Measurements from ENCODE around the gene SPEF1.
"Not testable (repeated sequence)": the region's sequence is repeated elsewhere in the genome, so short reads cannot be mapped to it uniquely, and the experiment has no call there.

SPEF1 gene

GRCh38 chr20:3789201-3789600, 8.0 kb upstream of the SPEF1 start:
- not testable (repeated sequence) for H3K9me3 ChIP-seq (ENCODE audit: low read length); H2AFZ ChIP-seq (ENCODE audit: low read depth, low read length); H3K4me3 ChIP-seq (ENCODE audit: low read length); H3K27me3 ChIP-seq (ENCODE audit: insufficient read depth, low read length); H3K4me1 ChIP-seq (ENCODE audit: insufficient read depth, low read length); H3K36me3 ChIP-seq (ENCODE audit: insufficient read depth, low read length)

GRCh38 chr20:3788685-3789155, 7.5 kb upstream of the SPEF1 start:
- H3K36me3 ChIP-seq (ENCODE audit: insufficient read depth, low read length): no peaks in the 10 kb centered on the region
- no peak overlapping the region for H2AFZ ChIP-seq (ENCODE audit: low read depth, low read length)
- H3K4me1 ChIP-seq (ENCODE audit: insufficient read depth, low read length): peaks cover 8% of the 10 kb centered on the region
- H3K4me3 ChIP-seq (ENCODE audit: low read length): no peak overlapping the region
- no peaks in the 10 kb centered on the region for H3K27me3 ChIP-seq (ENCODE audit: insufficient read depth, low read length)
- no peaks in the 10 kb centered on the region for H3K9me3 ChIP-seq (ENCODE audit: low read length)

GRCh38 chr20:3787324-3788014, 6.2 kb upstream of the SPEF1 start:
- H3K4me3 ChIP-seq (ENCODE audit: low read length): peak overlapping the region; percentile 40
- H2AFZ ChIP-seq (ENCODE audit: low read depth, low read length): no peak overlapping the region
- no peaks in the 10 kb centered on the region for H3K27me3 ChIP-seq (ENCODE audit: insufficient read depth, low read length)
- H3K4me1 ChIP-seq (ENCODE audit: insufficient read depth, low read length): peaks cover 8% of the 10 kb centered on the region
- no peaks in the 10 kb centered on the region for H3K36me3 ChIP-seq (ENCODE audit: insufficient read depth, low read length)
- H3K9me3 ChIP-seq (ENCODE audit: low read length): no peaks in the 10 kb centered on the region

GRCh38 chr20:3786665-3787323, 5.5 kb upstream of the SPEF1 start, which contains the start of gene CENPB:
Gene CENPB, minus strand, starts transcription at chr20:3786740. Its CDS starts 257 bp downstream, at chr20:3786483.
- Histone ChIP-seq H3K4me3 (ENCODE audit: low read length) (peak within 1 kb of the TSS; percentile 40), H3K4me1 (ENCODE audit: insufficient read depth, low read length) (peaks cover 8% of the 10 kb centered on the region), H3K9me3 (ENCODE audit: low read length) (no peaks in the 10 kb centered on the region), H3K36me3 (ENCODE audit: insufficient read depth, low read length) (no peaks in the 10 kb centered on the region), H2AFZ (ENCODE audit: low read depth, low read length) (no peak within 1 kb of the TSS), H3K27me3 (ENCODE audit: insufficient read depth, low read length) (no peaks in the 10 kb centered on the region)

GRCh38 chr20:3786126-3786484, 4.9 kb upstream of the SPEF1 start:
- Histone ChIP-seq H3K9me3 (ENCODE audit: low read length) (no peaks in the 10 kb centered on the region), H3K27me3 (ENCODE audit: insufficient read depth, low read length) (no peaks in the 10 kb centered on the region), H3K4me3 (ENCODE audit: low read length) (peak overlapping the region; percentile 34), H3K4me1 (ENCODE audit: insufficient read depth, low read length) (peaks cover 8% of the 10 kb centered on the region), H3K36me3 (ENCODE audit: insufficient read depth, low read length) (no peaks in the 10 kb centered on the region), H2AFZ (ENCODE audit: low read depth, low read length) (no peak overlapping the region)

- H2AFZ ChIP-seq (ENCODE audit: low read depth, low read length): no peak overlapping the region
- H3K9me3 ChIP-seq (ENCODE audit: low read length): no peaks in the 10 kb centered on the region
- H3K4me3 ChIP-seq (ENCODE audit: low read length): no peak overlapping the region
- no peaks in the 10 kb centered on the region for H3K36me3 ChIP-seq (ENCODE audit: insufficient read depth, low read length)
- H3K4me1 ChIP-seq (ENCODE audit: insufficient read depth, low read length): peaks cover 8% of the 10 kb centered on the region
- H3K27me3 ChIP-seq (ENCODE audit: insufficient read depth, low read length): no peaks in the 10 kb centered on the region
Measured at GRCh38 chr20:3785240-3786125, 4.2 kb upstream of the SPEF1 start.

GRCh38 chr20:3784863-3785239, 3.6 kb upstream of the SPEF1 start:
- Histone ChIP-seq H2AFZ (ENCODE audit: low read depth, low read length) (no peak overlapping the region), H3K36me3 (ENCODE audit: insufficient read depth, low read length) (no peaks in the 10 kb centered on the region), H3K4me1 (ENCODE audit: insufficient read depth, low read length) (peaks cover 8% of the 10 kb centered on the region), H3K27me3 (ENCODE audit: insufficient read depth, low read length) (no peaks in the 10 kb centered on the region), H3K9me3 (ENCODE audit: low read length) (no peaks in the 10 kb centered on the region), H3K4me3 (ENCODE audit: low read length) (no peak overlapping the region)

- Histone ChIP-seq H3K4me3 (ENCODE audit: low read length) (no peak overlapping the region), H3K36me3 (ENCODE audit: insufficient read depth, low read length) (no peaks in the 10 kb centered on the region), H2AFZ (ENCODE audit: low read depth, low read length) (no peak overlapping the region), H3K4me1 (ENCODE audit: insufficient read depth, low read length) (peaks cover 8% of the 10 kb centered on the region), H3K27me3 (ENCODE audit: insufficient read depth, low read length) (peaks cover 5% of the 10 kb centered on the region), H3K9me3 (ENCODE audit: low read length) (no peaks in the 10 kb centered on the region)
Measured at GRCh38 chr20:3784216-3784853, 3.1 kb upstream of the SPEF1 start.

GRCh38 chr20:3783511-3784195, 2.4 kb upstream of the SPEF1 start:
- Histone ChIP-seq H2AFZ (ENCODE audit: low read depth, low read length) (no peak overlapping the region), H3K27me3 (ENCODE audit: insufficient read depth, low read length) (peaks cover 11% of the 10 kb centered on the region), H3K4me1 (ENCODE audit: insufficient read depth, low read length) (peaks cover 8% of the 10 kb centered on the region), H3K36me3 (ENCODE audit: insufficient read depth, low read length) (no peaks in the 10 kb centered on the region), H3K4me3 (ENCODE audit: low read length) (no peak overlapping the region), H3K9me3 (ENCODE audit: low read length) (no peaks in the 10 kb centered on the region)

- Histone ChIP-seq H3K4me3 (ENCODE audit: low read length) (no peak overlapping the region), H3K36me3 (ENCODE audit: insufficient read depth, low read length) (no peaks in the 10 kb centered on the region), H3K4me1 (ENCODE audit: insufficient read depth, low read length) (peaks cover 8% of the 10 kb centered on the region), H3K9me3 (ENCODE audit: low read length) (no peaks in the 10 kb centered on the region), H2AFZ (ENCODE audit: low read depth, low read length) (no peak overlapping the region), H3K27me3 (ENCODE audit: insufficient read depth, low read length) (peaks cover 17% of the 10 kb centered on the region)
Measured at GRCh38 chr20:3783068-3783489, 1.8 kb upstream of the SPEF1 start.

GRCh38 chr20:3782597-3782996, 1.3 kb upstream of the SPEF1 start:
- H3K27me3 ChIP-seq (ENCODE audit: insufficient read depth, low read length): peaks cover 22% of the 10 kb centered on the region

GRCh38 chr20:3778976-3779375, 2.3 kb downstream of the SPEF1 start:
- H3K9me3 ChIP-seq (ENCODE audit: low read length): no peaks in the 10 kb centered on the region
- peaks cover 2% of the 10 kb centered on the region for H3K4me1 ChIP-seq (ENCODE audit: insufficient read depth, low read length)
- H3K36me3 ChIP-seq (ENCODE audit: insufficient read depth, low read length): no peaks in the 10 kb centered on the region
- H3K27me3 ChIP-seq (ENCODE audit: insufficient read depth, low read length): peaks cover 40% of the 10 kb centered on the region
- H3K4me3 ChIP-seq (ENCODE audit: low read length): no peak overlapping the region
- no peak overlapping the region for H2AFZ ChIP-seq (ENCODE audit: low read depth, low read length)

More at GRCh38 chr20:3782597-3782996, 1.3 kb upstream of the SPEF1 start:
- peaks cover 8% of the 10 kb centered on the region for H3K4me1 ChIP-seq (ENCODE audit: insufficient read depth, low read length)
- H3K4me3 ChIP-seq (ENCODE audit: low read length): no peak overlapping the region
- no peak overlapping the region for H2AFZ ChIP-seq (ENCODE audit: low read depth, low read length)
- no peaks in the 10 kb centered on the region for H3K36me3 ChIP-seq (ENCODE audit: insufficient read depth, low read length)
- no peaks in the 10 kb centered on the region for H3K9me3 ChIP-seq (ENCODE audit: low read length)

All from neuron (in vitro differentiated cells).